ENCODE data around the gene NCAPH2. TPM values are rescaled to one million over a fixed set of nuclear protein-coding genes. Genes with fewer than 3 reads are reported as not detected.
"Not testable (repeated sequence)": the region's sequence is repeated elsewhere in the genome, so short reads cannot be mapped to it uniquely, and the experiment has no call there.

NCAPH2 gene
- total RNA-seq, 1 donor from 2014 or later, result 45.7 TPM

DNA sequence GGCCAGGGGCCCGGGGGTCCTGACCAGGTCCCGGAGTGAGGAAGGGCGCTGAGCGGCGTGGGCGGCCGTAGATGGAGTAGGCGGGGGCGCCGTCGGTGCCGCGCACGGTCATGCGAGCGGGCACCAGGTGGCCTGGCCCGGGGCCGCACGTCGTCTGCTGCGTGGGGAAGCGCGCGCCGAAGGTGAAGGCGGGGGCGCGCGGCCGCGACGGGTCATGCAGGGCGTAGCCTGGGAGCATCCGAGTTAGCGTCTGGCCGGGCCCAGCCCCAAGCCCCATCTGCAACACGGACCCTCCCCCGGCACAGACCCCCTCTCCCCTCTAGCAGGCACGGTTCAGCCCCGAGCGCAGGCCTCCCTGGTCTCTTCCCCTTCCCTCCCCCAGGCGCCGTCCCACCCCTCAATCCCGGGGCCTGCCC lies 23.5 kb downstream of the NCAPH2 start:
- peak in 1 of 2 donors; percentile 87 for DNase-seq (ENCODE audit: extremely low spot score in 2 of 2)
- no peaks in the 10 kb centered on the region for H3K9me3 ChIP-seq
- no peaks in the 10 kb centered on the region for H3K27me3 ChIP-seq
- no peaks in the 10 kb centered on the region for H3K36me3 ChIP-seq
- no peak for TF ChIP-seq POLR2AphosphoS5 (IDR thresholded peaks at IDR 0.05; ENCODE audit: insufficient read depth in 1 of 2, low read depth in 1 of 2)
- TF ChIP-seq, protein P1, sequence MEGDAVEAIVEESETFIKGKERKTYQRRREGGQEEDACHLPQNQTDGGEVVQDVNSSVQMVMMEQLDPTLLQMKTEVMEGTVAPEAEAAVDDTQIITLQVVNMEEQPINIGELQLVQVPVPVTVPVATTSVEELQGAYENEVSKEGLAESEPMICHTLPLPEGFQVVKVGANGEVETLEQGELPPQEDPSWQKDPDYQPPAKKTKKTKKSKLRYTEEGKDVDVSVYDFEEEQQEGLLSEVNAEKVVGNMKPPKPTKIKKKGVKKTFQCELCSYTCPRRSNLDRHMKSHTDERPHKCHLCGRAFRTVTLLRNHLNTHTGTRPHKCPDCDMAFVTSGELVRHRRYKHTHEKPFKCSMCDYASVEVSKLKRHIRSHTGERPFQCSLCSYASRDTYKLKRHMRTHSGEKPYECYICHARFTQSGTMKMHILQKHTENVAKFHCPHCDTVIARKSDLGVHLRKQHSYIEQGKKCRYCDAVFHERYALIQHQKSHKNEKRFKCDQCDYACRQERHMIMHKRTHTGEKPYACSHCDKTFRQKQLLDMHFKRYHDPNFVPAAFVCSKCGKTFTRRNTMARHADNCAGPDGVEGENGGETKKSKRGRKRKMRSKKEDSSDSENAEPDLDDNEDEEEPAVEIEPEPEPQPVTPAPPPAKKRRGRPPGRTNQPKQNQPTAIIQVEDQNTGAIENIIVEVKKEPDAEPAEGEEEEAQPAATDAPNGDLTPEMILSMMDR (IDR thresholded peaks at IDR 0.05), result no peak
- TF ChIP-seq POLR2A (IDR thresholded peaks at IDR 0.05), result no peak
- peak overlapping the region; percentile 96 for H3K27ac ChIP-seq
- H3K4me3 ChIP-seq, result peak overlapping the region; percentile 58 to 60
- H3K4me1 ChIP-seq, result peaks cover 45% of the 10 kb centered on the region
- intact Hi-C loops (cut with DNase I), result no loop called here

DNA sequence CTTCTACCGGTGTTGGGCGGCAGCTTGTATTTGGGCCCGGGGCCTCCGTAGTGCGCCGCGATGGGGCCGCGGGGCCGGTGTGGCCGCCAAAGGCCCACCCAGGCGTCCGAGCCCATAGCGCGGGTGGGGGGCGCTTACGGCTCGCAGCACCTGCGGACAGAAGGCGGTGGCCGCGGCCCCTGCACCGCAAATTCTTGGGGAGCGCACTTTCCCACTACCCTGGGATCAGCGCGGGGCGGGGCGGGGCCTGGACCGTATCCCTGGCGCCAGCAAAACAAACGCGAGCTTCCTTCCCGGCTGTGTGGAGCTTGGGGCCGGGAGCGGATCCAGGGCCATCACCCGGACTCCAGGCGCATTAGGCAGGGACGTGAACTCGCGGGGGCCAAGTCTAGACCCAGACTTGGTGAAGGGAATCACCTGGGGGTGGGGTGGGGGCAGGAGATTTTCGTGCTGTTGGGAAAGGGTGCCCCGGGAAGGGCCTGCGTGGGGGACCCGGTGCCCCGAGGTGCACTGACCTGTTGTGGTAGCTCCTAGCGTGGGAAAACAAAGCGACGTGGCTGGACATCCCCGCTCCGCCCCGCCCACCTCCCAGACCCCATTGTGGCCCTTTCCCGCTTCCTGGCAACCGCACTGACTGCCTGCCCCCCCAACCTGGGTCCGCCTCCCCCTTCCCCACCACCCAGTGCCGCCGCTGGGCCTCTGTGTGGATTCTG lies 24.1 kb downstream of the NCAPH2 start:
- H3K4me1 ChIP-seq, result peaks cover 39% of the 10 kb centered on the region
- intact Hi-C loops (cut with DNase I), result no loop called here
- no peaks in the 10 kb centered on the region for H3K9me3 ChIP-seq
- TF ChIP-seq POLR2AphosphoS5 (IDR thresholded peaks at IDR 0.05; ENCODE audit: insufficient read depth in 1 of 2, low read depth in 1 of 2) (peak in 1 of 2 donors; percentile 73), POLR2A (IDR thresholded peaks at IDR 0.05) (peak in 1 of 2 donors; percentile 10)
- TF ChIP-seq, protein P1 (IDR thresholded peaks at IDR 0.05), result no peak
- H3K27ac ChIP-seq, result peak overlapping the region; percentile 96
- H3K4me3 ChIP-seq, result peak overlapping the region; percentile 58 to 60
- no peaks in the 10 kb centered on the region for H3K27me3 ChIP-seq
- H3K36me3 ChIP-seq, result no peaks in the 10 kb centered on the region
- DNase-seq (ENCODE audit: extremely low spot score in 2 of 2), result peak in 1 of 2 donors; percentile 88

DNA sequence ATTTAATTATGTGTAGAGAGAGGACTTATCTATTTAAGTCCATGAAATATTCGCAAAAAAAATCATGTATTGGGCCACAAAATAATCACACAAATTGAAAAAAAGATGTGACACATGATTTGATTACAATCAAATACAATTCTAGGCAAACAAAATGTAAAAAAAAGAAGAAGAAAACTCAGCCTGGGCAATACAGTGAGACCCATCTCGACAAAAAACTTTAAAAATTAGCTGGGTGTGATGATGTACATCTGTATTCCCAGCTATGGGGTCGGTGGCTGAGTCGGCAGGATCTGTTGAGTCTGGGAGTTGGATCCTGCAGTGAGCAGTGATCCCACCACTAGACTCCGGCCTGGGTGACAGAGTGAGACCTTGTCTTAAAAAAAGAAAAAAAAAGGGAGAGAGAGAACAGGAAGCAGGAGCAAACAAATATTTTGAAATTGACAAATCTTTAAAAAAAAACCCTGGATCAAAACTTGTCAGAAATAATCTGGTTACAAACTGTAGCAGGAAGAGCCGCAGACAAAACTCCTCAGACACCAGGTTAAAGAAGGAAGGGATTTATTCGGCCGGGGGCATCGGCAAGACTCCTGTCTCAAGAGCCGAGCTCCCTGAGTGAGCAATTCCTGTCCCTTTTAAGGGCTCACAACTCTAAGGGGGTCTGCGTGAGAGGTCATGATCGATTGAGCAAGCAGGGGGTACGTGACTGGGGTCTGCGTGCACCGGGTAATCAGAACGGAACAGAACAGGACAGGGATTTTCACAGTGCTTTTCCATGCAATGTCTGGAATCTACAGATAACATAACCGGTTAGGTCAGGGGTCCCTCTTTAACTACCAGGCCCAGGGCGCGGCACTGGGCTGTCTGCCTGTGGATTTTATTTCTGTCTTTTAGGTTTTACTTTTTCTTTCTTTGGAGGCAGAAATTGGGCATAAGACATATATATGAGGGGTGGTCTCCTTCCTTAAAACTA lies 25.1 kb downstream of the NCAPH2 start:
- no peaks in the 10 kb centered on the region for H3K9me3 ChIP-seq
- H3K36me3 ChIP-seq, result no peaks in the 10 kb centered on the region
- H3K27me3 ChIP-seq, result no peaks in the 10 kb centered on the region
- H3K4me1 ChIP-seq, result peaks cover 37% of the 10 kb centered on the region
- no peak for TF ChIP-seq POLR2AphosphoS5 (IDR thresholded peaks at IDR 0.05; ENCODE audit: insufficient read depth in 1 of 2, low read depth in 1 of 2)
- TF ChIP-seq POLR2A (IDR thresholded peaks at IDR 0.05), result no peak
- TF ChIP-seq, protein P1 (IDR thresholded peaks at IDR 0.05), result no peak
- no peak overlapping the region for H3K27ac ChIP-seq
- DNase-seq (ENCODE audit: extremely low spot score in 2 of 2), result no peak
- H3K4me3 ChIP-seq, result no peak overlapping the region
- intact Hi-C loops (cut with DNase I), result no loop called here

DNA sequence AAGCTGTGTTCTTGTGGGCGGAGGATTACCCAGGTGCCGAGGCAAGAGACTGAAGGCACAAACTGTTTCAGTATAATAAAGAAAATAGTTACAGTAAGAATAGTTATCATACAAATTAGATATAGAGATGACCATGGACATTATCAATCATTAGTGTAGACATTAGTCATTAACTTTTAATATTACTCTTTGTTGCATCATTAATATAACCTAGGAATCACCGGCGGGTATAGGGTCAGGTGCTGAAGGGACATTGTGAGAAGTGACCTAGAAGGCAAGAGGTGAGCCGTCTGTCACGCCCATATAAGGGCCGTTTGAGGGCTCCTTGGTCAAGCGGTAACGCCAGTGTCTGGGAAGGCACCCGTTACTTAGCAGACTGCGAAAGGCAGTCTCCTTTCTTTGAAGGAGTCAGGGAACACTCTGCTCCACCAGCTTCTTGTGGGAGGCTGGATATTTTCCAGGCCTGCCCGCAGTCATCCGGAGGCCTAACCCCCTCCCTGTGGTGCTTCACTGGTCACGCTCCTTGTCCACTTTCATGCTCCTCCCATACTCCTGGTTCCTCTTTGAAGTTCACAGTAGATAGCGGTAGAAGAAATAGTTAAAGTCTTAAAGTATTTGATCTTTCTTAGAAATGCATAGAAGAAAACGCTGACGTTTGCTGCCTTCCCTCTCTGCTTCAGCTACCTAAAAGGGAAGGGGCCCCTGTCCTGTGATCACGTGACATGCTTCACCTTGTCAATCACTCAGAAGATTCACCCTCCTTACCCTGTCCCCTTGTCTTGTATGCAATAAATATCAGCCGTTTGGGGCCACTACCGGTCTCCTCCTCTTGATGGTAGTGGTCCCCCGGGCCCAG lies 26.1 kb downstream of the NCAPH2 start:
- H3K27me3 ChIP-seq, result not testable (repeated sequence)
- peak in 1 of 2 donors; percentile 25 for TF ChIP-seq POLR2A (IDR thresholded peaks at IDR 0.05)

DNA sequence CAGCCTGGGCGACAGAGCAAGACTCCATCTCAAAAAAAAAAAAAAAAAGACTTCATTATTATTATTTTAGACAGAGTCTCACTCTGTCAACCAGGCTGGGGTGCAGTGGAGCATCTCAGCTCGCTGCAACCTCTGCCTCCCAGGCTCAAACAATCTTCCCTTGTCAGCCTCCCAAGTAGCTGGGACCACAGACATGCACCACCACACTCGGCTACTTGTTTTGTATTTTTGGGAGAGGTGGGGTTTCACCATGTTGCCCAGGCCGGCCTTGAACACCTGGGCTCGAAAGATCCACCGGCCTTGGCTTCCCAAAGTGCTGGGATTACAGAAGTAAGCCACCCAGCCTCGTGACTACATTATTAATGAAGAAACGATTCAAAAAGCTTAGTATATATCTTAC lies 27.1 kb downstream of the NCAPH2 start:
- DNase-seq (ENCODE audit: extremely low spot score in 2 of 2), result no peak
- Histone ChIP-seq H3K27me3 (no peaks in the 10 kb centered on the region), H3K27ac (no peak overlapping the region), H3K36me3 (no peaks in the 10 kb centered on the region), H3K9me3 (no peaks in the 10 kb centered on the region), H3K4me3 (no peak overlapping the region), H3K4me1 (peaks cover 42% of the 10 kb centered on the region)
- TF ChIP-seq POLR2AphosphoS5 (IDR thresholded peaks at IDR 0.05; ENCODE audit: insufficient read depth in 1 of 2, low read depth in 1 of 2), result no peak
- TF ChIP-seq POLR2A (IDR thresholded peaks at IDR 0.05), result no peak
- TF ChIP-seq, protein P1 (IDR thresholded peaks at IDR 0.05), result no peak
- intact Hi-C loops (cut with DNase I), result no loop called here

More for the DNA sequence above, 26.1 kb downstream of the NCAPH2 start:
- intact Hi-C loops (cut with DNase I); H3K27ac ChIP-seq; DNase-seq (ENCODE audit: extremely low spot score in 2 of 2); H3K36me3 ChIP-seq; H3K4me3 ChIP-seq; H3K9me3 ChIP-seq: not testable (repeated sequence)
- H3K4me1 ChIP-seq, result peaks cover 40% of the 10 kb centered on the region
